Activated CD8-positive, alpha-beta memory T cell treated with anti-CD3 and anti-CD28 coated beads for 48 hours (primary cell): ENCODE measurements around the gene ADARB1.

Source experiments
- DNase-seq, 3 experiments: peaks; one replicate each; pipeline ENCODE4 v3.0.0-alpha.2; 2020; ENCODE audit warnings: low read depth in 2 of 3, low spot score in 2 of 3

ADARB1 gene

GRCh38 chr21:45199201-45199600, 124.8 kb downstream of the ADARB1 start:
- no peak for DNase-seq

- DNase-seq = no peak
Observed at GRCh38 chr21:45200031-45200430, 125.7 kb downstream of the ADARB1 start.

GRCh38 chr21:45200581-45201296, 126.4 kb downstream of the ADARB1 start:
- no peak for DNase-seq

- DNase-seq = no peak
Observed at GRCh38 chr21:45202344-45202743, 128.0 kb downstream of the ADARB1 start.

- DNase-seq = no peak
Observed at GRCh38 chr21:45202889-45203288, 128.5 kb downstream of the ADARB1 start.

GRCh38 chr21:45203983-45204382, 129.6 kb downstream of the ADARB1 start:
- DNase-seq = no peak

GRCh38 chr21:45204395-45204794, 130.0 kb downstream of the ADARB1 start:
- DNase-seq = no peak

- DNase-seq = no peak
Observed at GRCh38 chr21:45207839-45208626, 133.7 kb downstream of the ADARB1 start.

- DNase-seq = no peak
Observed at GRCh38 chr21:45208627-45208951, 134.2 kb downstream of the ADARB1 start.

GRCh38 chr21:45209046-45209445, 134.7 kb downstream of the ADARB1 start:
- no peak for DNase-seq

GRCh38 chr21:45209685-45210284, 135.4 kb downstream of the ADARB1 start:
- no peak for DNase-seq

- DNase-seq = no peak
Observed at GRCh38 chr21:45210461-45210983, 136.1 kb downstream of the ADARB1 start.

GRCh38 chr21:45211661-45212060, 137.3 kb downstream of the ADARB1 start:
- no peak for DNase-seq

- no peak for DNase-seq
Observed at GRCh38 chr21:45213392-45213791, 139.0 kb downstream of the ADARB1 start.

GRCh38 chr21:45215213-45215612, 140.8 kb downstream of the ADARB1 start:
- no peak for DNase-seq

- DNase-seq = no peak
Observed at GRCh38 chr21:45217010-45217409, 142.6 kb downstream of the ADARB1 start.

- DNase-seq = no peak
Observed at GRCh38 chr21:45219517-45219916, 145.1 kb downstream of the ADARB1 start.

- DNase-seq = no peak
Observed at GRCh38 chr21:45220071-45220481, 145.7 kb downstream of the ADARB1 start.

GRCh38 chr21:45220714-45221490, 146.5 kb downstream of the ADARB1 start:
- DNase-seq = no peak

GRCh38 chr21:45222001-45222400, 147.6 kb downstream of the ADARB1 start:
- DNase-seq = no peak
